Stromal cell of bone marrow (primary cell): ENCODE data around the gene EEIG2.
A peak's percentile ranks its signal among the peaks of the same experiment; 100 is the strongest.
"Not testable (repeated sequence)": the region's sequence is repeated elsewhere in the genome, so short reads cannot be mapped to it uniquely, and the experiment has no call there.

Experiments
- DNase-seq: peaks from one replicate; pipeline ENCODE4 v3.0.0-alpha.2; 2012; ENCODE audit warnings: low read depth

EEIG2 gene

DNA sequence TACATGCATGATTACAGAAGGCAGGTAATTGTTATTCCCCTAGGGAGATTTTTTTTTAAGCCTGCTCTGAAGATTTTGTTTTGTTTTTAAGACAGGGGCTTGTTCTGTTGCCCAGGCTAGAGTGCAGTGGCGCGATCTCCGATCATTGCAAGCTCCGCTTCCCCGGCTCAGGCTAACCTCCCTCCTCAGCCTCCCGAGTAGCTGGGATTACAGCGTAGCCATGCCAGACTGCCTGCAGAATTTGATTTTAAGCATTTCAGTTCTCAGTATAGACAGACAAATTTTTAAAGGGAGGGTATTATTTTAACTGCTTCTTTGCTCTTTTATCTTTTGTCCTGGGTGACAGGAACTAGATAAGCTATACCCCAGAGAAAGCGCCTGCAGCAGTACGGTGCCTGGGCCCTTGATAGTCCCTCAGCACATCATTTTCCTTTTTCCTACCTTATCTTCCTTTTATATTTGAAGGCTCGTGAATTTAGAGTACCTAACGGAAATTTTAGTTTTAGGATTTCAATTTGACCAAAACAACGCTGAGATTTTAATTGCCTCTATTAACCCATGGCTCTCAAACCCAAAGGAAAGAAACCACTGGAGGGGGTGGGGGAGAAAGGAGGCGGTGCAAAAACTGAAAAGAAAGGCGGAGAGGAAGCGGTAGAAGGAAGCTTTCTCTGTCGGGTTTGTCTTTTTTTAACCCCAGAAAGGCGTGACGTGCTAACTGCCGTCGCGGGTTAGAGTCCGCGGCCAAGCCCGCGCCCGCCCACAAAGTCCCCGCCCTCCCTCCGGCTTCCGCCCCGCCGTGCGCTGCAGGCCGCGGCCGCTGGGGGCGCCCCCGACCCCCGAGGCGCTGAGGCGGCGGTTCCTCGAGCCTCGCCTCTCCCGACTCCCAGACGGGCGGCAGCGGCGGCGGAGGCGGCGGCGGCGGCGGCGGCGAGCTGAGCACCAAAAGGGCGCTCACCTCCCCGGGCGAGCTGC lies at the start of gene EEIG2:
Gene EEIG2, plus strand, starts transcription at position 886 of the 972 bp plus-strand sequence. CDS start 329 bp downstream, outside the sequence.
- DNase-seq = peak; percentile 83

DNA sequence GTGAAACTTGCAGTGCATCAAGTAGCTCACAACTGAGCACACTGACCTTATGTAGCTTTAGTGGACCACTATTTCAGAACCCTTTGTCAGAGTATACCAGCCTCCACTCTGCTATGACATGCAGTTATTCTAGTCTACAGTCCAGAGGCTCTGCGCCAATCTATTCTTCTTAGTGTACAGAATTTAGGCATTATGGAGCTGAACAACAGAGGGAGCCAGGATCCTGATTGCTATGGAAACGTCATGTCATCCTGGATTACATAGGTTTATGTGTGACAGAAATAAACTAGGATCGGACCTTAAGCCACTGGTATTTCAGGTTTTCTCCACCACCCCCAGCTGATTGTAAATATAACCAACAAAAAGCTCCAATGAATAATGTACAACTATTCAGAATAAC lies 48.1 kb upstream of the EEIG2 start:
- DNase-seq = no peak

DNA sequence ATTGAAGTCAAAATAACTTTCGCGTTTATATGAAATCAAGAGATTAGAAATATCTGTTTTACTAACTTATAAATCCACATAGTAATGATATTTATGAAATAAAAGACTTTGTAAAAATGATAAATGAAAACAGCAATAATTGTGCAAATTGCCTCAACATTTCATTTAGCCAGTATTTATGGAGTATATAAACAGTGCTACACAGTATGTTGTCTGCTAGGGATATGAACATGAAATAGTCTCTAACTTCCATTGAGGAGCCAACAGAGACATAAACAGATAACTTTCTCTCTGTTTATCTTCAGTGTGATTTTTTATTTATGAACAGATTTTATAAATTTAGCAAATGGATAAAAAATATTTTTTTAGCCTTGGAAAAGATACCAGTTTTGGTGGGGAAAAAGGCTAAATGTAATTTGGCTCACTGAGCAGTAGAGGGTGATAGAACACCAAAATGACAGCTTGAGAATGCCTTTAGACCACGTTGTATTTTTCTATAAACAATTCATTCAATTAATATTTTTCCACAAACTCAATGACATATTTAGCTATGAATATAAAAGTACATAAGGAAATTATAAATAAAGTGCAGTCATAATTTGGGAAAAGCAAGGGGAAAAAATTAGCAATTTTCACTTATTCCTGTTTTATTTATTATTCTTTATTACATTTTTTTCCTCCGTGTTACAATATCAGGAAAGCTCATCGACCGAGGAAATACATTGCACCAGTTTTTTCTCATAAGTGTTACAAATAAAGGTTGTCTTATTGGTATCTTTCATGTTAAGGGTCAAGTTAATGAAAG lies 47.5 kb upstream of the EEIG2 start:
- peak; percentile 28 for DNase-seq

DNA sequence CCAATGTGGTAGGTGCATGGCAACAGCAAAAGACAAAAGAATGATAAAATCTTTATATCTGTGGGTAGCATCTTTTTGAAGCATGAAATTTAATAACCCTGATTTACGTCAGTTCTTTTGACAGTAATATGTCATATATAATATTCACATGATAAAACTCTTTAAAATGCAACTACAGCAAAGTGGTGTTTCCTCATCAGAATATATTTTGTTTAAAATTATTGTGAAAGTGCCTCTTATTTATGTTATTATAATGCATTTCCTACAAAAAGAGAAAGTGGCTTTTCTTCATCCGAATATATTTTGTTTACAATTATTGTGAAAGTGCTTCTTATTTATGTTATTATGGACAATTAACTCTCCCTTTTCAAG lies 46.9 kb upstream of the EEIG2 start:
- no peak for DNase-seq

DNA sequence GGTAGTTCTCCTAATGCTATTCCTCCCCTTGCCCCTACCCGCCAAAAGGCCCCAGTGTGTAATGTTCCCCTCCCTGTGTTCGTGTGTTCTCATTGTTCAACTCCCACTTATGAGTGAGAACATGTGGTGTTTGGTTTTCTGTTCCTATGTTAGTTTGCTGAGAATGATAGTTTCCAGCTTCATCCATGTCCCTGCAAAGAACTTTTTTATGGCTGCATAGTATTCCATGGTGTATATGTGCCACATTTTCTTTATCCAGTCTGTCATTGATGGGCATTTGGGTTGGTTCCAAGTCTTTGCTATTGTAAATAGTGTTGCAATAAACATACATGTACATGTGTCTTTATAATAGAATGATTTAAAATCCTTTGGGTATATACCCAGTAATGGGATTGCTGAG lies 46.0 kb upstream of the EEIG2 start:
- DNase-seq = not testable (repeated sequence)

DNA sequence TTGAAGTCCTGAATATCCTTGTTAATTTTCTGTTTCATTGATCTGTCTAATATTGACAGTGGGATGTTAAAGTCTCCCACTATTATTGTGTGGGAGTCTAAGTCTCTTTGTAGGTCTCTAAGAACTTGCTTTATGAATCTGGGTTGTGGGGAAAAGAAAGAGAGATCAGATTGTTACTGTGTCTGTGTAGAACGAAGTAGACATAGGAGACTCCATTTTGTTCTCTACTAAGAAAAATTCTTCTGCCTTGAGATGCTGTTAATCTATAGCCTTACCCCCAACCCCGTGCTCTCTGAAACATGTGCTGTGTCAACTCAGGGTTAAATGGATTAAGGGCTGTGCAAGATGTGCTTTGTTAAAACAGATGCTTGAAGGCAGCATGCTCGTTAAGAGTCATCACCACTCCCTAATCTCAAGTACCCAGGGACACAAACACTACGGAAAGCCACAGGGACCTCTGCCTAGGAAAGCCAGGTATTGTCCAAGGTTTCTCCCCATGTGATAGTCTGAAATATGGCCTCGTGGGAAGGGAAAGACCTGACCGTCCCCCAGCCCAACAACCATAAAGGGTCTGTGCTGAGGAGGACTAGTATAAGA lies 42.5 kb upstream of the EEIG2 start:
- not testable (repeated sequence) for DNase-seq

DNA sequence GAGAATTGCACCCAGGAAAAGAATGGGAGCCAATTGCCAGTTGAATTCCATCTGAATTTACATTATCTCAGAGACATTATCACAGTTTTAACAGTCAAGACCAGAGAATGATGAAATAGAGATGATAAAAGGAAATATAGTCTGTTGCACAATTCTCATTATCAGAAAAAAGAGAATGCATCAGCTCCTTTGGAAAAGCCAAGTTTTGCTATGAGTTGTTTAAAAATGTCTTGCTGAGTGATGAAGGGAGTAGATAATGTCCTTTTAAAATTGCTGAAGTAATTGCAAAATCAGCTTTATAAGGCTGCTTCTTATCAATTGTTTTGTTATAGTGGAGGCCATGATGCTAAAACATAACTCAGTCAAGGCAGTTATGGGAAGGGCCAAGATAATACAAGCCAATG lies 37.9 kb upstream of the EEIG2 start:
- DNase-seq = no peak

DNA sequence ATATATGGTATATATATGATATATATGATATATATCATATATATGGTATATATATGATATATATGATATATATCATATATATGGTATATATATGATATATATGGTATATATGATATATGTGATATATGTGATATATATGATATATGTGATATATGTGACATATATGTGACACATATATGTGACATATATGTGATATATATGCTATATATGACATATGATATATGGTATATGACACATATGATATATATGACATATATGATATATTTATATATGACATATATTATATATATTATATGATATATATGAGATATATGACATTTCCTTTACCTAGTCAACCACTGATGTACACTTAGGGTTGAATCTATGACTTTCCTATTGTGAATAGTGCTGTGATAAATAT lies 36.1 kb upstream of the EEIG2 start:
- DNase-seq = no peak

DNA sequence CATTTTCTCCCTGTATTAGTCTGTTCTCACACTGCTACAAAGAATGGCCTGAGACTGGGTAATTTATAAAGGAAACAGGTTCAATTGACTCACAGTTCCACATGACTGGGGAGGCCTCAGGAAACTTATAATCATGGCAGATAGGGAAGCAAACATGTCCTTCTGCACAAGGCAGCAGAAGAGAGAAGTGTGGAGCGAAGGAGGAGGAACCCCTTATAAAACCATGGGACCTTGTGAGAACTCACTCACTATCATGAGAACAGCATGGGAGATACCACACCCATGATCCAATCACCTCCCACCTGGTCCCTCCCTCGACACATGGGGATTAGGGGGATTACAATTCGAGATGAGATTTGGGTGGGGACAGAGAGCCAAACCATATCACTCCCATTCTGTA lies 35.2 kb upstream of the EEIG2 start:
- no peak for DNase-seq

DNA sequence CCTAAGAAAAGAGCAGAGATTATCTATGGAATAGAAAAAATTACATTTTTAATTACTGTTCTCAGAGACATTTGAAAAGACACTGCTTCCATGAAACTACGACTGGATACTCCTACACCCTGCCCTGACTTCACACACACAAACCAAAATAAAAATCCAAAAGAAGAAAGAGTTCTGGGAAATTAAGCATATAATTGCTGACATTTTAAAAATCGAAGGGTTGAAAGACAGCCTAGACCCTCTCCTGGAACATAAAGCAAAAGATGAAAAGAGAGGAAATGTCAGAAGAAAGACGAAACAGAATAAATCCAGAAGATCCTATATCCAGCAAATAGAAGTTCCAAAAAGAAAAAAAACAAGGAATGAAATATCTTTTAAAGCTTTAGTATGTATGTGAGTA lies 32.8 kb upstream of the EEIG2 start:
- no peak for DNase-seq

DNA sequence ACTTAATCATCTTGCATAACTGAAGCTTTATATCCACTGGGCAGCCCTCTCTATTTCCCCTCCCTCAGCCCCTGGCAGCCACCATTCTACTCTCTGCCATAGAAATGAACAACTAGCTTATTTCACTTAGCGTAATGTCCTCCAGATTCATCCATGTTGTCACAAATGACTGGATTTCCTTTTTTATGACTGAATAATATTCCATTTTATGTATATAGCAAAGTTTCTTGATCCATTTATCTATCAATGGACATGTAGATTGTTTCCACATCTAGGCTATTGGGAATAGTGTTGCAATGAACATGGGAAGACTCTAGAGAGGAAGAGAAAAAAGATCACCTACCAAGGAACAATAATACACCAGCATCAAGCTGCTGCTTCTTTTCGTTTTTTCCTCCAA lies 32.1 kb upstream of the EEIG2 start:
- DNase-seq = no peak

DNA sequence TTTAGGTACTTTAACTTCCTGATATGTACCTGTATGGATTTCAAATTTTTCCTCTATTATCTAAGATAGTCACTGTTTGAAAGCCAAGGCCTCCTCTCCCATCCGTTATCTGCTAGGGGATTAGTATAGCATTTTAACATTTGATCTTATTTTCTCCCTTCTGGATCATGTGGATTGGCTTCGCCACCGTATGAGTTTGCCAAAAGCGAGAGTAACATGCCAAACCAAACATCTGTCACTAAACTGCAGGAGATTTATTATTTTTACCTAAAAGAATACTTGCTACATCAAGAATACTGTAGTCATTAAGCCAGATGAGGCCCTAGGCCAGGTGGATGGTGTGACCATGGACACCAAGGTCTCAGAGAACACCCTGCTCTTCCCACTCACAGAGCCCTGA lies 28.5 kb upstream of the EEIG2 start:
- no peak for DNase-seq

DNA sequence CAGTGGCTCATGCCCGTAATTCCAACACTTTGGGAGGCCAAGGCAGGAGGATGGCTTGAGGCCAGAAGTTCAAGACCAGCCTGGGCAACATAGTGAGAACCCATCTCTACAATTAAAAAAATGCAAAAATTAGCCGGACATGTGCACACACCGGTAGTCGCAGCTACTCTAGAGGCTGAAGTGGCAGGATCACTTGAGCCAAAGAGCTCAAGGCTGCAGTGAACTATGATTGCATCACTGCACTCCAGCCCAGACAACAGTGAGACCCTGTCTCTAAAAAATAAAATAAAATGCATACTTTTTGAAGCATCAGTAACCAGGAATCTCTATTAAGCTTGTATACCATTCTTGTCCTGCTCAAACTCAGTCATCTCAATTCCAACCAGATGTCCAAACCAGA lies 27.2 kb upstream of the EEIG2 start:
- no peak for DNase-seq

DNA sequence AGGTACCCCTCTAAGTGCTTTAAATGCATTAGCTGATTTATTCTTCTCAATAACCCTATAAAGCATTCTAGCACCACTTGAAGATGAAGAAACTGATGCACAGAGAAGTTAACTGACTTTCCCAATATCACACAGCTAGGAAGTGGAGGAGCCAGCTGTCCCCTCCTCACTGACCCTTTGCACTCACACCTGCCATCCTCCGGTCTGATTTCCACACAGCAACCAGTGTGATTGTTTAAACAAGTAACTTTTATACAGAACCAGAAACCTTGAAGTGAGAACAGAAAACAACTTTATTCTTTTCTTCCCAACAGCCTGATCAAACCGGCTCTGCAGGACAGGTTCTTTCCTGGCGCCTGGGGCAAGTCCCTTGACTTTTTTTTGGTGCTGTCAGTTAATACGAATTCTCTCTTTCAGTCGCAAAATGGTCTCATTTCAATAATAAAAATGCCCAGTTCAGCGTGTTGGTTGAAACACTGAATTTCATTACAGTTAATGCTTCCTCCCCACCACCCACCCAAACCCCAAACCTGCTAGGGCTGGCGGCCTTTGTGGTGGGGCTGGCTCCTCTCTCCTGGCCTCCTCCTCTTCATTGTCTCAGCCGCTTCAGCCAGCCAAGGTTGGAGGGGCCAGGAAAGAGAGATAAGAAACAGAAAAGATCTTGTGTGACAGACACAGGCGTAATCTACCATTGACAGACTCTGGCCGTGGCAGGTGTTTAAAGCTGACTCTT lies 26.4 kb upstream of the EEIG2 start:
- DNase-seq = no peak

DNA sequence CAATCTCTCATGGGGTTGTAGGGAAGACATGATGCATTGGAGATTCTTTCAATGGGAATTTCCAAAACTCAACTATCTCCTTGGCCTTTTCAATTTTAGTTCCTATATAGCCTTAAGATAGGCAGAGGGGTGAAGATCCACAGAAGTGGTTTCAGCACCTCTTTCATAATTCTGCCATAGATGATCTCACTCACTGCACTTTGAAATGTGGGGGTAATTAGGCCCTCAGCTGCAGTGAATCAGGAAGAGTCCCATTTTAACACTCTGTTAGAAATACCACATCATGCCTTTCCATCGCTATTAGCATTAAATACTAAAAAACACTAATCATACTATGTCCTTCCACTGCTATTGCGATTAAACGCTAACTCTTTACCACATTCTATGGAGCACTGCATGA lies 25.1 kb upstream of the EEIG2 start:
- DNase-seq = no peak

DNA sequence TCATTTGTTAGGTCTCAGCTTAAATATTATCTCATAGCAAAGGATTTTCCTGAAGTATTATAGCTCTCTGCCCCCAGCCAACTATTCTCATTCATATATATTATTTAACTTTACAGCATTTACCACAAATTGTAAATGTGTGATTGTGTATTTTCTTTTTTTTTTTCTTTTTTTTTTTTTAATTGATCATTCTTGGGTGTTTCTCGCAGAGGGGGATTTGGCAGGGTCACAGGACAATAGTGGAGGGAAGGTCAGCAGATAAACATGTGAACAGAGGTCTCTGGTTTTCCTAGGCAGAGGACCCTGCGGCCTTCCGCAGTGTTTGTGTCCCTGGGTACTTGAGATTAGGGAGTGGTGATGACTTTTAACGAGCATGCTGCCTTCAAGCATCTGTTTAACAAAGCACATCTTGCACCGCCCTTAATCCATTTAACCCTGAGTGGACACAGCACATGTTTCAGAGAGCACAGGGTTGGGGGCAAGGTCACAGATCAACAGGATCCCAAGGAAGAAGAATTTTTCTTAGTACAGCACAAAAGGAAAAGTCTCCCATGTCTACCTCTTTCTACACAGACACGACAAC lies 24.5 kb upstream of the EEIG2 start:
- not testable (repeated sequence) for DNase-seq

DNA sequence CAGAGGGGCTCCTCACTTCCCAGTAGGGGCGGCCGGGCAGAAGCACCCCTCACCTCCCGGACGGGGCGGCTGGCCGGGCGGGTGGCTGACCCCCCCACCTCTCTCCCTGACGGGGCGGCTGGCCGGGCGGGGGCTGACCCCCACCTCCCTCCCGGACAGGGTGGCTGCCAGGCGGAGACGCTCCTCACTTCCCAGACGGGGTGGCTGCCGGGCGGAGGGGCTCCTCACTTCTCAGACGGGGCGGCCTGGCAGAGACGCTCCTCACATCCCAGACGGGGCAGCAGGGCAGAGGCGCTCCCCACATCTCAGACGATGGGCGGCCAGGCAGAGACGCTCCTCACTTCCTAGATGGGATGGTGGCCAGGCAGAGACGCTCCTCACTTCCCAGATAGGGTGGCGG lies 23.9 kb upstream of the EEIG2 start:
- DNase-seq = not testable (repeated sequence)

DNA sequence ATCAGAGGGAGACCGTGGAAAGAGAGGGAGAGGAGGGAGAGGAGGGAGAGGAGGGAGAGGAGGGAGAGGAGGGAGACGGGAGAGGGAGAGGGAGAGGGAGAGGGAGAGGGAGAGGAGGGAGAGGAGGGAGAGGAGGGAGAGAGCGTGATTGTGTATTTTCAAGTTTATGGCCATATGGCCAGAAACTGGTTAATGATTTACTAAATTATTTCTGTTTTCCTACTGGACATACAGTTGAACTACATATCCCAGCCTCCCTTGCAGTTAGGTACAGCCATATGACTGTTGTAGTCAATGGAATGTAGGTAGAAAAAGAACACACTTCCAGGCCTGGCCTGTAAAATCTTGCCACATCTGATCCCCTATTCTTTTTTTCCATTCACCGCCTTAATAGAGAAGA lies 23.1 kb upstream of the EEIG2 start:
- DNase-seq = not testable (repeated sequence)

DNA sequence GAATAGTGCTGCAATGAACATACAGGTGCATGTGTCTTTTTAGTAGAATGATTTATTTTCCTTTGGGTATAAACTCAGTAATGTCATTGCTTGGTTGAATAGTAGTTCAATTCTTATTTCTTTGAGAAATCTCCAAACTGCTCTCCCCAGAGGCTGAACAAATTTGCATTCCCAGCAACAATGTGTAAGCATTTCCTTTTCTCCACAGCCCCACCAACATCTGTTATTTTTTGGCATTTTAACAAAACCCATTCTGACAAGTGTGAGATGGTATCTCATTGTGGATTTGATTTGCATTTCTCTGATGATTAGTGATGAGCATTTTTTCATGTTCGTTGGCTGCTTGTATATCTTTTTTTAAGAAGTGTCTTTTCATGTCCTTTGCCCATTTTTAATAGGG lies 21.9 kb upstream of the EEIG2 start:
- DNase-seq = no peak

DNA sequence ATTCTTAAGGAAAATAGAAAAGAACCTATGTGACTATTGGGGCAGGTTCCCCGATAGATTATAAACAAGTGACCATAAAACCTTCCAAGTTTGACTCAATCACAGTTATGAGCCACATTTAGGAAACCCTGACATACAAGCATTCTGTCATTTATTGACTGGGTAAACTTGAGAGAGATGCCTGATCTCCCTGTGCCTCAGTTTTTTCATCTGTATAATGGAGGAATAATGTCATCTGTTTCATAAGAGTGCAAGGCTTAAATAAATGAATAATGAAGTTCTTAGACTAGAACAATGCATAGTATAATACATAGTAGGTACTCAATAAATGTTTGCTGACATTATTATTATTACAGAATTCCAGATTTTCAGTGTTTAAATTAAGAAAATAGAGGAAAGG lies 18.9 kb upstream of the EEIG2 start:
- DNase-seq = no peak

DNA sequence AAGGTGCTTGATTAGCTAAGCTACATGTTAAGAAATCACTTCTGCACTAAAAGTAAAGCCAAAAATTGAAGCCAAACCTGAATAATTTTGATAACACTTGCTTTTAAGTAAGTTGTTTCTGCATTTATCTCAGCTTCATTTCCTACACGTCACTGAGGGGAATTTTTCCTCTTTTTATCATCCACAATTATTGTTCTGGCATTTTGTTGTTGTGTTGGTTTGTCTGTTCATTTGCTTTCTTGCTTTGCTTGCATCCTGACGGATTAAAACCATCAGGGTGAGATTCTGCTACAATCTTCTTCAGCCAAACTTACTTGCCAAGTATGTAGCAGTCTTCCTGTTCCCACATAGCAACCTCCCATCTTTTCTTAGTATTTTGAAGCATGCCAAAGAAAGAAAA lies 18.0 kb upstream of the EEIG2 start:
- no peak for DNase-seq

DNA sequence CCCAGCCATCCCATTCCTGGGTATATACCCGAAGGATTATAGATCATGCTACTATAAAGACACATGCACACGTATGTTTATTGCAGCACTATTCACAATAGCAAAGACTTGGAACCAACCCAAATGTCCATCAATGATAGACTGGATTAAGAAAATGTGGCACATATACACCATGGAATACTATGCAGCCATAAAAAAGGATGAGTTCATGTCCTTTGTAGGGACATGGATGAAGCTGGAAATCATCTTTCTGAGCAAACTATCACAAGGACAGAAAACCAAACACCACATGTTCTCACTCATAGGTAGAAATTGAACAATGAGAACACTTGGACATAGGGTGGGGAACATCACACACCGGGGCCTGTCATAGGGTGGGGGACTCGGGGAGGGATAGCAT lies 12.4 kb upstream of the EEIG2 start:
- not testable (repeated sequence) for DNase-seq
